AG08396 (cell line): ENCODE measurements around the gene RMDN3.
A peak's percentile ranks its signal among the peaks of the same experiment; 100 is the strongest.

ENCODE experiments used
- DNase-seq: peaks from one replicate; pipeline ENCODE4 v3.0.0; 2012; ENCODE audit warnings: low spot score, mixed read lengths

RMDN3 gene

GRCh38 chr15:40747685-40748631 is 7.1 kb downstream of the RMDN3 start:
- no peak for DNase-seq

- DNase-seq, result no peak
Measured at GRCh38 chr15:40746916-40747418, 8.1 kb downstream of the RMDN3 start.

DNA sequence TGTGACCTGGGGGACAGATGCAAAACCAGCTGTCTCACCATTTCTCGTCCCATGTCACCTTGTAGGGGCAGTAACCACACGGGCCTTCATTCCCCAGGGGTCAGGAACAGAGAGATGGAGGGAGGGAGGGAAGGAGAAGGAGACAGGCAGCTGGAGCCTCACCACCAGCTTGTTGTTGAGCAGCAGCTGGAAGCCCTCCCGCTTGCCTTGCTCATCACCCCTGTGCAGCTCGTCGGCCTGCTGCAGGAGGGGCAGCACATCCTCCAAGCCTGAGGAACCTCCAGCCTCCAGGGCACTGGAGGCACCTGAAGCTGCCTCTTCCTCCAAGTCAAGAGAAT is 10.3 kb downstream of the RMDN3 start:
- no peak for DNase-seq

DNA sequence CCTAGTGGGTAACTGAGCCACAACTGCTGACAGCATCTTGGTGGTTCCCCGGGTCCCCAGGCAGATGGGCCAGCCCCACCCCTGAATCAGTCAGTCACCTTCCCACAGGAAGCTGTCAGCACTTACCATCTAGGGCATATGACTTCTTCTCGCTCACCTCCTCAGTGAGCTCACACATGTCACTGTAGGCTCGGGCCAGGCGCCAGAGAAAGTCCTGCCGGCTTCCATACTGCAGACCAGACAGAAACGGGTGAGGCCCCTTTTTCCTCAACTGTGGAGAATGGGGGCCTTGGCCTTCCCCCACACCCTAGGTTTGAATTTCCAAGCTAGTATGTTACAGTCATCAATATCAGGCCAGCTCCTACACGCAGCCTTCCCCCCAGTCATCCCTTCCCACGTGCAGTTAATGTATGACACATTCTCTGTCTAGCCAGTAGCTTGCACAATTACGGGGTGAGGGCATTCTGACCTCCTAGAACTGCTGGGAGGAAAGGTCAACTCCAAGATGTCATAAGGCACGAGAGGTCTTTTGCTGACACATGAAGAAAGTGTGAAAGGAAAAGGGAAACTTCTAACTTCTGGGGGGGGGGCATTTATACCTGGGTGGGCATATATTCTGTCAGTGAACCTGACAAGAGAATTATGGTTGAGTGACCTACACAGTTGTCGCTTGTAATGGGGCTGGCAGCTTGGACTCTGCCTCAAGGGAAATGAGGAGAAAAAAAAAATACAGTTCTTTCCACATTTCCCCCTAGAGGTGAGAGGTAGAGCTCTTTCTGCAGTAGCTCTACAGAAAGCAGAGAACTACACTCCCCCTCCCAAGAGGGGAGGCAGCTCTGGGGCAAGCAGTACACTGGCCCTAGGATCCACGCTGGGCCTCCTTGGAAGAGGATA is 10.9 kb downstream of the RMDN3 start:
- peak; percentile 60 for DNase-seq

GRCh38 chr15:40743485-40743901 is 11.6 kb downstream of the RMDN3 start:
- no peak for DNase-seq

DNA sequence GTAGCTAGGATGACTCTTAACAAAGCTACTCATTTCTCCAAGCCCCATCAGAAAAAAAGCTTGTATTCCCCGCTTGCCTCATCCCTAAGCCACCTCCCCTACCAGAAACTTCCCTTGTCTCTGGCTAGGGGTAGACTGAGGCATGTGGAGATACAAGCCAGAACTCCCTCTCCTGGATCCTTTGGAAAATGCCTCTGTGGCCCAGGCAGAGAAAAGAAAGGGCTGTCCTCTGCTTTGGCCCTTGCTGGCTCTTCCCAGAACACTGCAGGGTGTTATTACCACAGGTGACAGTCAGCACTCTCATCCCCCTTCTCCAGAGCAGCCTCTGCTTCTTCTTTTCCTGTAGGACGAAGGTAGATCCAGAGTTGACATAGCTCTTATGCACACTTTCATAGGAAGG is 15.2 kb downstream of the RMDN3 start:
- no peak for DNase-seq

- DNase-seq, result no peak
Measured at GRCh38 chr15:40739047-40739446, 16.0 kb downstream of the RMDN3 start.

DNA sequence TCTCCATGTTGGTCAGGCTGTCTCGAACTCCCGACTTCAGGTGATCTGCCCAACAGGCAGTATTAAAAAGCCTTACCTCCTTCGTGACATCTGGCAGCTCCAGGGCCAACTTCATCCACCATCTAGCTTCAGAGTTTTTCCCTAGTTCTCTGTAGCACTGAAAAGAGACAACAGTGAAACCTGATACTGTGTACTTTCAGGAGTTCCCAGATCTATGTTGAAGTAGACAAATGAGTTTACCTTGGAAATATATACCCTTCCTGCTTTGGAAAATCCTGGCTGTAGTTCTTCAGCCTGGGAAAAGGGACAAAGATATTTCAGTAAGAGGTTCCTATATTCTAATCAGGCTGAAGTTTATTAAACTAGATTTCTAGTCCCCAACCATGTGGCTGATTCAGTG is 18.0 kb downstream of the RMDN3 start:
- DNase-seq, result no peak

DNA sequence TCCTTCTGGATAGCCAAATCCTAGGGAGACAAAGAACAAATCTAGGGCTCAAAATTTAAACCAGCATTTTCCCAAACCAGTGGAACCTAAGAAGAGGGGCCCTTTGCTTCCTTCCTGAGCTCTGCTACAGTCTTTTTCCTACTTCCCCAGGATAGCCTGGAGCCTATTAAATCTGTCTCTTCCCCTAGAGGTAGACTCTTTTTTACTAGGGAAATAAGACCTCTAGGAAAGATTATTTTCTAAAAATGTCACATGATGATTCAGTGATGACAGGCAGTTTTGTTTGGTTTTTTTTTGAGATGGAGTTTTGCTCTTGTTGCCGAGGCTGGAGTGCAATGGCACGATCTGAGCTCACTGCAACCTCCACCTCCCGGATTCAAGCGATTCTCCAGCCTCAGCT is 18.5 kb downstream of the RMDN3 start:
- DNase-seq, result no peak

GRCh38 chr15:40731034-40731433 is 24.0 kb downstream of the RMDN3 start:
- DNase-seq, result no peak

GRCh38 chr15:40723919-40724318 is 31.1 kb downstream of the RMDN3 start:
- no peak for DNase-seq

GRCh38 chr15:40722934-40723333 is 32.1 kb downstream of the RMDN3 start:
- DNase-seq, result no peak

- no peak for DNase-seq
Measured at GRCh38 chr15:40722354-40722753, 32.7 kb downstream of the RMDN3 start.

GRCh38 chr15:40721701-40722100 is 33.4 kb downstream of the RMDN3 start:
- DNase-seq, result no peak

GRCh38 chr15:40716165-40716564 is 38.9 kb downstream of the RMDN3 start:
- no peak for DNase-seq

- DNase-seq, result no peak
Measured at GRCh38 chr15:40714144-40714543, 40.9 kb downstream of the RMDN3 start.

DNA sequence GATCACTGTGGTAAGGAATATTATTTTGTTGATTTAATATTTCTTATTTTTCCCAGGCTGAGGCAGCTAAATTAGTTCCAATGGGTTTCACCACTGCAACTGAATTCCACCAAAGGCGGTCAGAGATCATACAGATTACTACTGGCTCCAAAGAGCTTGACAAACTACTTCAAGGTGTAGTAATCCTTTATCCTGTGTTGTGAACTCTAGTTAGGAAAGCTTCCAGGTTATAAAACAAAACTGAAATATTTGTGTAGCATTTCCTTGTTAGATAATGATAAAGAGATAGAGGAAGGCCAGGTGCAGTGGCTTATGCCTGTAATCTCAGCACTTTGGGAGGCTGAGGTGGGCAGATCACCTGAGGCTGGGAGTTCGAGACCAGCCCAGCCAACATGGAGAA is 48.9 kb downstream of the RMDN3 start:
- DNase-seq, result no peak

DNA sequence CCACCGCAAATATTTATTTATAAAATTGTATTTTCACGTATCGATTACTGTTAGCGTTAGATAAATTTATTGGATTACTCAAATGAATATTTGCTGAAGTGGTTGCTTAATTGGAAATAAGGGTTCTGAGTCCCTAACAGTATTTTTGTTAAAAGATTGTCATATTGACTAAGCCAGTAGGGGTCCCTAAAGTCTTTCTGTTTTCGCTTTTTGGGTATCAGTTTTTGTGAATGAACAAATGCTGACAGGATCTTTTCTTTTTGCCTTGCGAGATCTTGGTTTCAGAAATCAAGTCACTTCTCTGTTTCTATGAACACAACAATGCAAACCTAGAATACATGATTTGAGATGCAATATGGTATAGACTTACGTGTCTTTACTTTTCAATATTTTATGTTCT is 53.0 kb downstream of the RMDN3 start:
- peak; percentile 18 for DNase-seq

DNA sequence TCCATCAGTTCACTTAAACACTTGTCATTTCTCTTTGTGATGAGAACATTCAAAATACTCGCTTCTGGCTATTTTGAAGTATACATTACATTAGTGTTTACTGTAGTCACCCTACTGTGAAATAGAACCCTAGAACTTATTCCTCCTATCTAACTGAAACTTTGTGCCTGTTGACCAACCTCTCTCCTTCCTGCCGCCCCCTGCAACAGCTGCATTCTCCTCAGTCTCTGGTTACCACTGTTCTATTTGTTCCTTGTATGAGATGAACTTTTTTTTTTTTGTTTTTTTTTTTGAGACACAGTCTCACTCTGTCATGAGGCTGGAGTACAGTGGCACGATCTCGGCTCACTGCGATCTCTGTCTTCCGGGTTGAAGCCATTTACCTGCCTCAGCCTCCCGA is 57.1 kb downstream of the RMDN3 start:
- no peak for DNase-seq

- DNase-seq, result no peak
Measured at GRCh38 chr15:40696228-40696627, 58.8 kb downstream of the RMDN3 start.

DNA sequence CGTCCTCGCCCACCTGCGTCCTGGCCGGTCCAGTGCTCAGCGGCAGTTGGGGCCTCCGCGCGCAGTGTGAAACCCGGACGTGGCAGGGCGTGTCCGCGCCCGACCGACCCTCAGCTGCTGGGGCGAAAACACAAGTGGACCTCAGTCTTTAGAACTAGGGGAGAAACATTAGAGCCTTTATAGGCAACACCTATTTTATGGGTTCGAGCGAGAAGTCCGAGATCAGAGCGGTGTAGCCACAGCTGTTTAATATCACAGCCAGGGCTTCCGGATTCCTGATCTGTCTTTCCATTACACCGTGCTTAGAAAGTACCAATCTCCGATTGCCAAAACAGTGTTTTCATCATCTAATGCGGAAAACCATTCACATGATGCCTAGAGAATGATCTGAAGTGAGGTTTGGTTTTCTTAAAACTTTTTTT is 59.6 kb downstream of the RMDN3 start:
- DNase-seq, result peak; percentile 54

- peak; percentile 98 for DNase-seq
Measured at GRCh38 chr15:40694688-40695468, 60.2 kb downstream of the RMDN3 start, which contains the start of gene RAD51. TSS of gene RAD51 (plus strand) at chr15:40695174. CDS start at chr15:40698759, 3,585 bp downstream.
